ENCODE data around the gene KLRC3. TPM values are rescaled to one million over a fixed set of nuclear protein-coding genes. Genes with fewer than 3 reads are reported as not detected.

The KLRC3 gene
- total and polyA plus RNA-seq, 2 donors (not counting 3 experiments of a cell fraction or from before 2014, with no cell fraction given) = not detected

DNA sequence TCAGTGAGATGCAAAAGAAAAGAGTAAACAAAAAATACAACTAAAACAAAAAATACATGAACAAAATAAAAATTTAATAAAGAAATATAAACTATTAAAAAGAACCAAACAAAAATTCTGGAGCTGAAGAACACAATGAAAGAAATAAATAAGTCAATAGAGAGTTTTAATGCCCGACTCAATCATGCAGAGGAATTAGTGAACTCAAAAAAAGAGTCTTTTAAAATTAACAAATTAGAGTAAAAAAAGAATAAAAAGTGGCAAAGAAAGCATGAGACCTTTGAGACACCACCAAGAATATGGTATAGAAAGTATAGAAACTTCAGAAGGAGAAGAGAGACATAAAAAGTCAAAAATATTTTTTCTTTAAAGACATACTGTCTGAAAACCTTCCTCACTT, 35.4 kb upstream of the KLRC3 start:
- ChIA-PET POLR2A (no interaction called here), CTCF (no interaction called here)
- Histone ChIP-seq H3K4me2 (ENCODE audit: insufficient read depth, low read length) (no peak overlapping the region), H3K27ac (ENCODE audit: insufficient read depth, low read depth, low read length) (no peak overlapping the region), H3K4me1 (ENCODE audit: control insufficient read depth, extremely low read depth, insufficient read depth, low read length) (no peaks in the 10 kb centered on the region), H3K36me3 (ENCODE audit: control insufficient read depth in 2 of 2, extremely low read depth in 1 of 2, insufficient read depth in 2 of 2, low read length in 2 of 2) (no peaks in the 10 kb centered on the region), H2AFZ (ENCODE audit: low read depth, low read length) (no peak overlapping the region), H3K4me3 (replicated peaks in 1 of 3; ENCODE audit: insufficient read depth in 1 of 3, low read depth in 1 of 3, low read length in 3 of 3) (no peak overlapping the region), H3K9ac (replicated peaks; ENCODE audit: extremely low read depth, insufficient read depth, low read length) (no peak overlapping the region), H3K9me1 (replicated peaks; ENCODE audit: control insufficient read depth, extremely low read depth, insufficient read depth, low read length) (no peaks in the 10 kb centered on the region), H3K79me2 (ENCODE audit: control insufficient read depth, insufficient read depth, low read length) (no peaks in the 10 kb centered on the region), H3K27me3 (ENCODE audit: control insufficient read depth in 2 of 2, insufficient read depth in 2 of 2, low read length in 2 of 2) (peaks cover 0 to 6% of the 10 kb centered on the region in 2 experiments), H4K20me1 (replicated peaks; ENCODE audit: control insufficient read depth, extremely low read depth, insufficient read depth, low read length) (no peaks in the 10 kb centered on the region), H3K9me3 (replicated peaks; ENCODE audit: control insufficient read depth, insufficient read depth, low read length) (no peaks in the 10 kb centered on the region)
- dilution Hi-C loops (cut with MboI; ENCODE audit: extremely low pct_ligation_motif_present, low sequenced_read_pairs) = no loop called here
- DNase-seq (ENCODE audit: low read depth, low spot score) (no peak), FAIRE-seq (no peak)
- intact Hi-C loops (cut with micrococcal nuclease) = no loop called here
- TF ChIP-seq POLR2A (IDR thresholded peaks at IDR 0.05; ENCODE audit: low read depth, low read length) (no peak), FOS (IDR thresholded peaks at IDR 0.05; ENCODE audit: borderline replicate concordance, insufficient read depth, low read length) (no peak), MYC (IDR thresholded peaks at IDR 0.05; ENCODE audit: low read depth, low read length) (no peak), JUN (IDR thresholded peaks at IDR 0.05; ENCODE audit: borderline replicate concordance, insufficient read depth, insufficient read length, low read depth) (no peak)
- no TSS peak for BruUV-seq (replicated peaks)

DNA sequence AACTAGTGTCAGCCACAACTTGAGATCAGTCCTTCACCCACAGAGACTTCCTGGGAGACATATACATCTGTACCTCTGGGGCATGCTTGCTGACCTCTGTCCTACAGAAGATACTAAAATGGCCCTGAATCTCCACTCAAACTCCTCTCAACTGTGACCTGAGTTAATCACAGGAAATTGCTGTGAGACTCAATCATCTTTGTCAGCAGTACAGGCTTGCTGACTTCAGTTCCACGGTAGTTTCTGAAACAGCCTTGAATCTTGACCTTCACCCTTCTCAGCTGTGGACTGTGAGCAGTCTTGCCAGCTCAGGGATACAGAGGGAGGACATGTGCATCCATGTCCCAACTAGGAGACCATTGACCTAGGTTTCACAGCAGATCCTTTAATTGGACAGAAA, 34.1 kb upstream of the KLRC3 start:
- Histone ChIP-seq H3K4me2 (ENCODE audit: insufficient read depth, low read length) (no peak overlapping the region), H2AFZ (ENCODE audit: low read depth, low read length) (no peak overlapping the region), H3K4me3 (replicated peaks in 1 of 3; ENCODE audit: insufficient read depth in 1 of 3, low read depth in 1 of 3, low read length in 3 of 3) (no peak overlapping the region), H3K4me1 (ENCODE audit: control insufficient read depth, extremely low read depth, insufficient read depth, low read length) (no peaks in the 10 kb centered on the region), H3K9me3 (replicated peaks; ENCODE audit: control insufficient read depth, insufficient read depth, low read length) (no peaks in the 10 kb centered on the region), H3K27ac (ENCODE audit: insufficient read depth, low read depth, low read length) (no peak overlapping the region), H3K27me3 (ENCODE audit: control insufficient read depth in 2 of 2, insufficient read depth in 2 of 2, low read length in 2 of 2) (peaks cover 0 to 5% of the 10 kb centered on the region in 2 experiments), H3K79me2 (ENCODE audit: control insufficient read depth, insufficient read depth, low read length) (no peaks in the 10 kb centered on the region), H4K20me1 (replicated peaks; ENCODE audit: control insufficient read depth, extremely low read depth, insufficient read depth, low read length) (no peaks in the 10 kb centered on the region), H3K9me1 (replicated peaks; ENCODE audit: control insufficient read depth, extremely low read depth, insufficient read depth, low read length) (no peaks in the 10 kb centered on the region), H3K36me3 (ENCODE audit: control insufficient read depth in 2 of 2, extremely low read depth in 1 of 2, insufficient read depth in 2 of 2, low read length in 2 of 2) (no peaks in the 10 kb centered on the region), H3K9ac (replicated peaks; ENCODE audit: extremely low read depth, insufficient read depth, low read length) (no peak overlapping the region)
- no TSS peak for BruUV-seq (replicated peaks)
- ChIA-PET POLR2A (no interaction called here), CTCF (no interaction called here)
- dilution Hi-C loops (cut with MboI; ENCODE audit: extremely low pct_ligation_motif_present, low sequenced_read_pairs) (no loop called here), intact Hi-C loops (cut with micrococcal nuclease) (no loop called here)
- no peak for FAIRE-seq
- no peak for DNase-seq (ENCODE audit: low read depth, low spot score)
- no peak for TF ChIP-seq FOS (IDR thresholded peaks at IDR 0.05; ENCODE audit: borderline replicate concordance, insufficient read depth, low read length)
- no peak for TF ChIP-seq POLR2A (IDR thresholded peaks at IDR 0.05; ENCODE audit: low read depth, low read length)
- TF ChIP-seq POLR2AphosphoS5 (IDR thresholded peaks at IDR 0.05; ENCODE audit: insufficient read depth, low read depth, low read length) = no peak
- TF ChIP-seq MYC (IDR thresholded peaks at IDR 0.05; ENCODE audit: low read depth, low read length) = no peak
- no peak for TF ChIP-seq EZH2 (IDR thresholded peaks at IDR 0.05; ENCODE audit: borderline replicate concordance, low read depth, low read length, severe bottlenecking)
- TF ChIP-seq JUN (IDR thresholded peaks at IDR 0.05; ENCODE audit: borderline replicate concordance, insufficient read depth, insufficient read length, low read depth) = no peak
- TF ChIP-seq, protein P1, sequence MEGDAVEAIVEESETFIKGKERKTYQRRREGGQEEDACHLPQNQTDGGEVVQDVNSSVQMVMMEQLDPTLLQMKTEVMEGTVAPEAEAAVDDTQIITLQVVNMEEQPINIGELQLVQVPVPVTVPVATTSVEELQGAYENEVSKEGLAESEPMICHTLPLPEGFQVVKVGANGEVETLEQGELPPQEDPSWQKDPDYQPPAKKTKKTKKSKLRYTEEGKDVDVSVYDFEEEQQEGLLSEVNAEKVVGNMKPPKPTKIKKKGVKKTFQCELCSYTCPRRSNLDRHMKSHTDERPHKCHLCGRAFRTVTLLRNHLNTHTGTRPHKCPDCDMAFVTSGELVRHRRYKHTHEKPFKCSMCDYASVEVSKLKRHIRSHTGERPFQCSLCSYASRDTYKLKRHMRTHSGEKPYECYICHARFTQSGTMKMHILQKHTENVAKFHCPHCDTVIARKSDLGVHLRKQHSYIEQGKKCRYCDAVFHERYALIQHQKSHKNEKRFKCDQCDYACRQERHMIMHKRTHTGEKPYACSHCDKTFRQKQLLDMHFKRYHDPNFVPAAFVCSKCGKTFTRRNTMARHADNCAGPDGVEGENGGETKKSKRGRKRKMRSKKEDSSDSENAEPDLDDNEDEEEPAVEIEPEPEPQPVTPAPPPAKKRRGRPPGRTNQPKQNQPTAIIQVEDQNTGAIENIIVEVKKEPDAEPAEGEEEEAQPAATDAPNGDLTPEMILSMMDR (IDR thresholded peaks at IDR 0.05; ENCODE audit: extremely low read depth in 1 of 2, insufficient read depth in 1 of 2, low read depth in 1 of 2, low read length in 2 of 2) = no peak
- TF ChIP-seq, protein P2, sequence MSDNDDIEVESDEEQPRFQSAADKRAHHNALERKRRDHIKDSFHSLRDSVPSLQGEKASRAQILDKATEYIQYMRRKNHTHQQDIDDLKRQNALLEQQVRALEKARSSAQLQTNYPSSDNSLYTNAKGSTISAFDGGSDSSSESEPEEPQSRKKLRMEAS (IDR thresholded peaks at IDR 0.05; ENCODE audit: insufficient read depth, insufficient read length) = no peak
- TF ChIP-seq GATA2 (IDR thresholded peaks at IDR 0.05; ENCODE audit: insufficient read depth, insufficient read length, low read depth, low read length) = no peak

Data from endothelial cell of umbilical vein (primary cell).